K562 (cell line): Measurements from ENCODE around the gene SKIC8. TPM values are rescaled to one million over a fixed set of nuclear protein-coding genes. Genes with fewer than 3 reads are reported as not detected.
A peak's percentile ranks its signal among the peaks of the same experiment; 100 is the strongest.

Experiments used
- ARID3A ChIP-seq: IDR thresholded peaks from 2 replicates; pipeline ENCODE4 v1.6.1; 2012; ENCODE audit warnings: low read depth, low read length, improper control_type of control experiment, borderline replicate concordance
- CGGBP1 ChIP-seq: fragments of 250-450 bp; sonication (Bioruptor Pico); IDR thresholded peaks from 2 replicates; pipeline ENCODE4 v1.9.0; 2021; ENCODE audit warnings: mild to moderate bottlenecking
- CREB1 ChIP-seq, 2 experiments: sonication (generic) in 1 of 2; formaldehyde crosslinking in 1 of 2; IDR thresholded peaks; 2 replicates each; pipeline versions ENCODE4 v1.6.1 to v1.8.0; 2012 to 2022; ENCODE audit warnings: inconsistent platforms in 1 of 2, mild to moderate bottlenecking in 1 of 2, missing genetic modification reagents in 1 of 2, moderate library complexity in 1 of 2
- CTCFL ChIP-seq: IDR thresholded peaks from 2 replicates; pipeline ENCODE4 v1.6.1; 2011; ENCODE audit warnings: borderline replicate concordance, low read depth, mild to moderate bottlenecking, moderate library complexity, low read length; ENCODE audit not compliant: insufficient read depth, poor library complexity, severe bottlenecking
- ETV5 ChIP-seq: sonication (generic); formaldehyde crosslinking; IDR thresholded peaks from 2 replicates; pipeline ENCODE4 v1.4.0; 2020; ENCODE audit warnings: low read depth, mild to moderate bottlenecking, missing genetic modification reagents
- GTF2F1 ChIP-seq: IDR thresholded peaks from 2 replicates; pipeline ENCODE4 v1.6.1; 2011; ENCODE audit warnings: low read depth, low read length, improper control_type of control experiment
- HDAC2 ChIP-seq: fragments of 450-650 bp; IDR thresholded peaks from 2 replicates; pipeline ENCODE4 v1.6.1; 2016; ENCODE audit warnings: mild to moderate bottlenecking
- MXI1 ChIP-seq: IDR thresholded peaks from 2 replicates; pipeline ENCODE4 v1.6.1; 2011; ENCODE audit warnings: low read depth, mild to moderate bottlenecking, improper control_type of control experiment, low read length
- NCOA6 ChIP-seq: fragments of 450-650 bp; IDR thresholded peaks from 2 replicates; pipeline ENCODE4 v1.6.1; 2017; ENCODE audit warnings: mild to moderate bottlenecking
- PHF20 ChIP-seq: fragments of 450-650 bp; IDR thresholded peaks from 2 replicates; pipeline ENCODE4 v1.6.1; 2018; ENCODE audit not compliant: partially characterized antibody
- PRDM10 ChIP-seq: fragments of 450-650 bp; IDR thresholded peaks from 2 replicates; pipeline ENCODE4 v1.6.1; 2018; ENCODE audit not compliant: partially characterized antibody
- RNF219 ChIP-seq: fragments of 250-450 bp; sonication (Bioruptor Pico); IDR thresholded peaks from 2 replicates; pipeline ENCODE4 v1.5.0; 2022; ENCODE audit warnings: mild to moderate bottlenecking
- ZNF354B ChIP-seq: fragments of 250-450 bp; sonication (Bioruptor Pico); IDR thresholded peaks from 2 replicates; pipeline ENCODE4 v1.4.0; 2020
- ZNF398 ChIP-seq: fragments of 250-450 bp; sonication (Bioruptor Pico); IDR thresholded peaks from 2 replicates; pipeline ENCODE4 v1.8.0; 2021; ENCODE audit warnings: moderate library complexity, mild to moderate bottlenecking, inconsistent platforms
- polyA plus RNA-seq, 8 experiments: library from polyadenylated mRNA; depleted of rRNA in 4 of 8; stranded (reverse) in 5 of 8; unstranded in 3 of 8; fragments of >200 nt; fragmentation: Nextera tagmentation in 2 of 8; fragmentation: Illumina TruSeq in 1 of 8; extraction: Ambion mirVana in 2 of 8; extraction: Trizol in 1 of 8; gene quantifications; 2 replicates each; pipeline versions ENCODE4 v1.2.1 to v1.2.3, GENCODE V29; 2011 to 2014; ENCODE audit warnings: inconsistent platforms in 1 of 8, missing spikeins in 1 of 8
- total RNA-seq, 7 experiments: library from RNA; depleted of rRNA in 6 of 7; stranded (reverse); fragments of >200 nt in 6 of 7; fragmentation: Illumina TruSeq in 2 of 7; extraction: Trizol in 2 of 7; gene quantifications; 2 replicates each; pipeline versions ENCODE4 v1.2.1 to v1.2.3, GENCODE V29; 2011 to 2021; ENCODE audit warnings: low replicate concordance in 1 of 7

The SKIC8 gene
- total and polyA plus RNA-seq, 9 of the 15 experiments (the other 6 are each of a cell fraction or from before 2014, with no cell fraction given), result 79.5 to 389 (median 146) TPM

- TF ChIP-seq HDAC2, result peak; percentile 85
- TF ChIP-seq RNF219 (CRISPR knock-in tag), result no peak
- TF ChIP-seq CGGBP1 (CRISPR knock-in tag), result no peak
- TF ChIP-seq CREB1 (IDR thresholded peaks at IDR 0.05), result peak; percentile 97
- TF ChIP-seq CREB1 (CRISPR knock-in tag; IDR thresholded peaks at IDR 0.05), result peak; percentile 98
- peak; percentile 96 for TF ChIP-seq PHF20
- no peak for TF ChIP-seq ZNF354B (CRISPR knock-in tag)
- peak; percentile 58; the same call in 1 of the 2 replicates for TF ChIP-seq MXI1
- no peak for TF ChIP-seq PRDM10
- TF ChIP-seq ZNF398 (CRISPR knock-in tag), result no peak
- TF ChIP-seq NCOA6, result peak; percentile 72
- TF ChIP-seq ETV5, result peak; percentile 30
- no peak for TF ChIP-seq GTF2F1
- no peak for TF ChIP-seq CTCFL
- TF ChIP-seq ARID3A, result no peak
These were observed at the start of gene SKIC8 (continued) for GRCh38 chr15:78299101-78299930.
